Measurements from ENCODE around the gene SNRPB. TPM values are rescaled to one million over a fixed set of nuclear protein-coding genes. Genes with fewer than 3 reads are reported as not detected.
"Not testable (repeated sequence)": the region's sequence is repeated elsewhere in the genome, so short reads cannot be mapped to it uniquely, and the experiment has no call there.

The SNRPB gene
- 924 and 967 TPM in 2 replicates for total RNA-seq (2014; rRNA removed; shearing (Covaris generic))

DNA sequence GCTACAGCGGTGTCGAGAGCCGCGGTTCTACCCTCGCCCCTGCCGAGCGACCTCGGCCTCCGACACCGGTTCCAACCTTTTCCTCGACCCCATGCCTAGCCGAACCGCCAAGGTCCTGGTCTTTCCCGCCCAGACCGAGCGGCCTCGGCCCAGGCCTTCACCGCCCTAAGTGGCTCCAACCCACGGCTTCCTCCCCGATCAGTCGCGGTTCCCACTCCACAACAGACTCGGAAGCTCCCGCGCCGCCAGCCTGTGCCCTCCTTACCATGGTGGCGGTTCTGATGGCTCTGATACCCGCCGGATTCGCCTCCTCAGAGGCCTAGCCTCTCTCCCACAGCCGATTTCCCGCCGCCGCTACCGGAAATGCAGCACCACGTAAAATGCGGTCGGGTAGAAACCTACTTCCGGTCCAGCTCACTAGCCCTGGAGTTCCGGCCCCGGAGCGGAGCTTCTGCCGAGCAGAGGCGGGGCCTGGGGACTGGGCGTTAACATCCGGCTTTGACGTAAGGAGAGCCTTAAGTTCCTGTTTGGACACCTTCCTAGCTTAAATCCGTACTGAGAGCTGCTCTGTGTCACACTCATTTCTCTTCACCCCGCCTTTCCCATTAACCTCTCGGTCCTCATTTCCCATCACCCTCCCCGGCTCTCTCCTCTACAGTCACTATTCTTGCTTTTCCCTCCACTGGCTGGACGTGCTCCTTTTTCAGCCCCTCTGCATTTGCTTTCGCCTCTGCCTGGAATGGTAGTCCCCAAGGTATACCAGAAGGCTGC lies at the start of gene SNRPB:
Gene SNRPB, minus strand, starts transcription at position 367 of the 771 bp plus-strand sequence. Its CDS starts 99 bp downstream, at position 268.
- DNase-seq (ENCODE audit: low read depth) = peak; percentile 98

DNA sequence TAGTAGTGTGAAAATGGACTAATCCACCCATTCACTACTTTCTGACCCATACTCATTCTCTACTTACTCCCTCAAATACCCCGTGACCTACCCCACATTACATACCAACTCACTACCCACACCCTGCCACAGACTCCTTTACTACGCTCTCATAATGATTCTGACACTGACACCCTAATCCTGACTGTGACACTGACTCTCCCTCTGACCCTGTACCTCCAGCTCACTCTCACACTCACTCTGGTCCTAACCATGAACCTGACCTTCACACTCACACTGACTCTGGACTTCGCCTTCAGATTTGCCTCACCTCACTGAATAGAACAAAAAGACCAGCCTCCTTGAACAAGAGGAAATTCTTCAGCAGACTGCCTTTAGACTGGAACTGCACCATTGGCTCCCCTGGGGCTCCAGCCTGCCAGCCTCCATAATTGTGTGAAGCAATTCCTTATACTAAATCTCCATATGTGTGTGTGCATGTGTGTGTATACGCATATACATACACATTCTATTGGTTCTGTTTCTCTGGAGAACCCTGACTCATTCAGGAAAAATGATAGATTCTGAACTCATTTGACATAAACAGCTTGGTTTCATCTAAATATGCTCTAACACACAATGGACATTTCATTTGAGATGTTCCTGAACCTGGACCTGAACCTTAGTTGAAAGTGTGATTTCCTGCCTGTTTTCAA lies 48.7 kb upstream of the SNRPB start:
- DNase-seq (ENCODE audit: low read depth) = no peak

DNA sequence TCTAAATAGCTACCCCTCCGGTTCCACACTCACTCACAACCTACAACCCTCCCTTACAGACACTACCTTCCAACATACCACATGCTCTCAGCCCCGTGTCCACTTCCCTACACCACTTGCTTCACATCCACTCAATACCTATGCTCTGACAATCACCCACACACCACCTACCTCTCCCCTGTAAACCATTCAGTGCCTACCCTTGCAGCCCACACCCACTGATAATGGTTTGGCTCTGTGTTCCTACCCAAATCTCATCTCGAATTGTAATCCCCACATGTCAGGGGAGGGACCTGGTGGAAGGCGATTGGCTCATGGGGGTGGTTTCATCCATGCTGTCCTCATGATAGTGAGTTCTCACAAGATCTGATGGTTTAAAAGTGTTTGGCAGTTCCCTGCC lies 48.0 kb upstream of the SNRPB start:
- no peak for DNase-seq (ENCODE audit: low read depth)

DNA sequence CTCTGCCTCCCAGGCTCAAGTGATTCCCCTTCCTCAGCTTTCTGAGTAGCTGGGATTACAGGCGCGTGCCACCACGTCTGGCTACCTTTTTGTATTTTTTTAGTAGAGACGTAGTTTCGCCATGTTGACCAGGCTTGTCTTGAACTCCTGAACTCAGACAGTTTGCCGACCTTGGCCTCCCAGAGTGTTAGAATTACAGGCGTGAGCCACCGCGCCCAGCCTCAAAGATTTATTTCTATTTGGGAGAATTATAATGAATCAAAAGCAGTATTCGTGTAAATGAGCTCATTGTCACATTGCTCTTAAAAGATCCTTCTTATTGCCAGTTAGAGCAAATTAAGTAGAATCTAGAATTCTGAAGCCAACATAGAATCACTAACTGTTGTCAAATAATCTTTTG lies 47.5 kb upstream of the SNRPB start:
- no peak for DNase-seq (ENCODE audit: low read depth)

DNA sequence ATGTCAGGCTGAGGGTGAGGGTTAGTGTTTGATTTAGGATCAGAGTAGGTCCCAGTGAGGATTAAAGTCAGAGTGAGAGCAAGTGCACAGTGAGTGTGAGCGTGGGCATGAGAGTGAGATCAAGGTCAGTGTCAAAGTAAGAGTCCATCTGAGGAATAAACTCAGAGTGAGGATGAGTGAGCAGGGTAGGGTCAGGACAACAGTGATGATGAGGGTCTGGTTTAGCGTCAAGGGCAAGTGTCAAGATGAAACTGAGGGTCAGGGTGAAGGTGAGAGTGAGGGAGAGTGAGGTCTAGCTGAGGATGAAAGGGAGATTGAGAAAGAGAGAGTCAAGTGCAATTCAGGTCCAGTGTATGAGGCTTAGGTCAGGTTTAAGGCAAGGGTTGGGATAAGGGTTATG lies 45.8 kb upstream of the SNRPB start:
- DNase-seq (ENCODE audit: low read depth) = no peak

DNA sequence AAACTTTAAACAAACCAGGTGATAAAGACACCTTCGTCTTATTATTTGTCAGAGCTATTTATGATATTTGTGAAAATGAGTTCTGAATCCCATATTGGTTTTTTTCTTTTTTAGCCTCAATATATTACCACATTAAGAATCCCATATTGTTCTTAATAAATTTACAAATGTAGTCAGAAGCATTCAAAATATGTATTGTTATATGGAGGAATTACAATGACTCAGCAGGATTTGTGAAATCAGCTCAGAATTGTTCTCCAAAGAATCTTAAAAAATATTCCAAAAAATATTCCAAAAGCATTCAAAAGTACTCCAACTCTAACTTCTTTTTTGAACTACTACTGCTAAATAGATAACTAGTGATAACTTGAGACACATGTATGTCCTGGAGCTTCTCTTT lies 44.6 kb upstream of the SNRPB start:
- no peak for DNase-seq (ENCODE audit: low read depth)

DNA sequence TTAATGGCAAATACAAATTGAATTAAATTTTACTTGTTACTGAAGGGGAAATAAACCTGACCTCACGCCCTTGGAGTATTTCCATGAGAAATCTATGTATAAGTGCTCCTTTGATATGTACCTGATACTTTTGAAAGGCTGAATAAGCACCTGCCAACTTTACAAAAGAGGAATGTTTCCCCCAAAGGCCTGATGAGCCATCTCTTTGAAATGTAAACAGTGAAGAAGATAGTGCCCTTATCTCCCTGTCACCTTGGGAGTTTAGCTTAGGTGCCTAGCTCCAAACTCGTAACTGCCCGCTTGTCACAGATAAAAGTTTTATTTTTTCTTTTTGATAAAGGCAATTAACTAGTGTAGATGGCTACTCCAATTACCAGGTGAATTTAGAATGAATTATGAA lies 39.2 kb upstream of the SNRPB start:
- no peak for DNase-seq (ENCODE audit: low read depth)

DNA sequence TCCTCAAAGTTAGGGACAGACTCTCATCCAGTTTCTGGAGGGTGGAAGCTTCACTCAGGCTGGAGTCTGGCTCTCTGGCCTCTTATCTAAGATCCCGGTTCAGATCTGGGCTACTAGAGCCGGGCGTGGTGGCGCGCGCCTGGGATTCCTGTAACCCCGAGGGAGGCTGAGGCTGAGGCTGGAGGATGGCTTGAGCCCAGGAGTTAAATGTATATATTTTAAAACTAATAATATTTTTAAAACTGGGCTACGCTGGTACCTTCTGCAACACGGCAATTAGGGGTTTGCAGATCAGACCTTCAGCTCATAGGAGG lies 38.8 kb upstream of the SNRPB start:
- DNase-seq (ENCODE audit: low read depth) = no peak

DNA sequence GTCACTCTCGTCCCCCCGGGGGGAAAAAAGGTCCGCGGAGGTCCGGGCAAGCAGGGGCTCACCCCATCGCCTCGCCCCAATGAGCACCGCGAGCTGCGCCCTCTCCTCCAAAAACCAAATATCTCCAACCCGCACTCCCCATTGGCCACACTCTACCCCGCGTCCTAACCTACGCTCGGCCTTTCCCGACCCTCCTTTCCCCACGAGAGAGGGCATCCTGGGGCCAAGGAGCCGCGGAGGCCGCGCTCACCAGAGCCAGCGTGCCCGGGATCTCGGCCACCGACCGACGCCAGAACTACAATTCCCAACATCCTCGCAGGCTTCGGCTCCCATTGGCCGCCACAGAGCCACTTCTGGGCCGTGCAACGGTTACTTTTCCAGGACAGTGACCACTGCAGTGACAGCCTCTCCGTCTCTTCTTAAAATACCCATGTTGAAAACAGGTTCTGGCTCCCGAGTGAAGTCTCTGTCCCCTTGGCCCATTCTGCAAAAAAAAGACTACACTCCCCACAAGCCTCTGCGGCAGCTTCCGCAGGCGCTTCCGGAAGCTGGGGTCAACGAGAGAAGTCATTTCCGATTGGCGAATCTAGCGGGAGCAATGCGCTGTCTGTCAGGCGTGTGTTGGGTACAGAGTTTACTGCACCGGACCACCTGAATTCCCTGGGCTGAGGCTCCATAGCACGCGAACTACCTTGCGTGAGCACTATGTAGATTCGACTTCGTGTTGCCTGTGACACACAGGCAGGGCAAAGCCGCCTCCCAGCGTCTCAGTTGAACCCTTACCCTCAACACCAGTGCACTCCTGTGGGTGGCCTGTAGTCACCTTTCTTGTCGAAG lies 38.3 kb upstream of the SNRPB start, which contains the start of gene ZNF343:
Gene ZNF343, minus strand, starts transcription at position 285 of the 837 bp plus-strand sequence. CDS start 15,020 bp downstream, outside the sequence.
- DNase-seq (ENCODE audit: low read depth) = peak; percentile 84

DNA sequence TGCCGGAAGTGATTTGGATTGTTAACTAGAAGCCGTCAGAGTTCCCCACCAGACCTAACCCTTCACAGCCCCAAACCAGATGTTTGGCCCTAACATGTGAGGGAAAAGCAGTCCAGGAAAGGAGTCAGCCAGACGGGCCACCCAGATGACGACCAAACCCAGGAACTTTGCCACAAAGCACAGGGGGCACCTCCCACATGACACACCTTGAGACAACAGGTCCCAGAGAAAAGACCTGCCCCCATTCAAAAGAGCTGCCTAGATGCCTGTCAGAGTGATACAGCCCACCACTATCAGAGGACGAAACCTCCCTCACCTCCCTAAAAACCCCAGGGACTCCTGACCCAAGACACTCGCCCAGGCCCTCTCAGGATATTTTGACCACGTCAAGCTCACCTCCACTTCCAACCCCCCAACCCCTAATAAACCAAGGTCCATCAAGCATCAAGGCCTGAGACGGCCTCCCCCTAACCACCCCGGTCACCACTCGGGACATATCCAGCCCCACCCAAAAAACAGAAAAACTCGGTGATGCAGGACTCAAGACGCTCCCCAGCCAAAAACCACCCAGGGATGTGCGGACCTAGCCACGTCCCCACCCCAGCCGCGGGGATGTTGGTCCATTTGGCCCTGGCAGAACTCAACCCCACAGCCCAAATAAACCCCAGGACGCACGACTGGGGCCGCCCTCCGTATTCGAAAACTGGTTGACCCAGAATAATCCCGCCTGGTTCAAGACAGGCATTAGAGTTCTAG lies 37.5 kb upstream of the SNRPB start:
- peak; percentile 43 for DNase-seq (ENCODE audit: low read depth)

DNA sequence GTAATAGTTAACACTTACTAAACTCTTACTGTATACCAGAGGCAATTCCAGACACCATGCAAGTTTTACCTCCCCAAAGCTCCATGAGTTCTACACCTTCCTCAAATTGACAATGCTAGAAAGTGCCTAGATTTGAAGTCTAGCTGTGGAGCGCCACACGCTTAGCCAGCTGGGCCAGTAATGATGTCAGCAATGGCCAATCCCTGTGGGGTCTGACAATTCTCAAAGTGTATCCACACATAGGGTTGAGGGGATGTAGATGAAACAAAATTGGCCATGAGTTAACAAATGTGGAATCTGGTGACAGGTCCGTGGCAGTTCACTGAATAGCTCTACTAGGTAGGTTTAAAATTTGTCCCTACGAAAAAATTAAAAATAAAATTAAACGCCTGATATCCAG lies 36.9 kb upstream of the SNRPB start:
- peak; percentile 12 for DNase-seq (ENCODE audit: low read depth)

DNA sequence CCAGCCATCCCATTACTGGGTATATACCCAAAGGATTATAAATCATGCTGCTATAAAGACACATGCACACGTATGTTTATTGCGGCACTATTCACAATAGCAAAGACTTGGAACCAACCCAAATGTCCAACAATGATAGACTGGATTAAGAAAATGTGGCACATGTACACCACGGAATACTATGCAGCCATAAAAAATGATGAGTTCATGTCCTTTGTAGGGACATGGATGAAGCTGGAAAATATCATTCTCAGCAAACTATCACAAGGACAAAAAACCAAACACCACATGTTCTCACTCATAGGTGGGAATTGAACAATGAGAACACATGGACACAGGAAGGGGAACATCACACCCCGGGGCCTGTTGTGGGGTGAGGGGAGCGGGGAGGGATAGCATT lies 35.8 kb upstream of the SNRPB start:
- not testable (repeated sequence) for DNase-seq (ENCODE audit: low read depth)

DNA sequence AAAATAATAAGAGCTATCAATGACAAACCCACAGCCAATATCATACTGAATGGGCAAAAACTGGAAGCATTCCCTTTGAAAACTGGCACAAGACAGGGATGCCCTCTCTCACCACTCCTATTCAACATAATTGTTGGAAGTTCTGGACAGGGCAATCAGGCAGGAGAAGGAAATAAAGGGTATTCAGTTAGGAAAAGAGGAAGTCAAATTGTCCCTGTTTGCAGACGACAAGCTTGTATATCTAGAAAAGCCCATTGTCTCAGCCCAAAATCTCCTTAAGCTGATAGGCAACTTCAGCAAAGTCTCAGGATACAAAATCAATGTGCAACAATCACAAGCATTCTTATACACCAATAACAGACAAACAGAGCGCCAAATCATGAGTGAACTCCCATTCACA lies 34.2 kb upstream of the SNRPB start:
- not testable (repeated sequence) for DNase-seq (ENCODE audit: low read depth)

DNA sequence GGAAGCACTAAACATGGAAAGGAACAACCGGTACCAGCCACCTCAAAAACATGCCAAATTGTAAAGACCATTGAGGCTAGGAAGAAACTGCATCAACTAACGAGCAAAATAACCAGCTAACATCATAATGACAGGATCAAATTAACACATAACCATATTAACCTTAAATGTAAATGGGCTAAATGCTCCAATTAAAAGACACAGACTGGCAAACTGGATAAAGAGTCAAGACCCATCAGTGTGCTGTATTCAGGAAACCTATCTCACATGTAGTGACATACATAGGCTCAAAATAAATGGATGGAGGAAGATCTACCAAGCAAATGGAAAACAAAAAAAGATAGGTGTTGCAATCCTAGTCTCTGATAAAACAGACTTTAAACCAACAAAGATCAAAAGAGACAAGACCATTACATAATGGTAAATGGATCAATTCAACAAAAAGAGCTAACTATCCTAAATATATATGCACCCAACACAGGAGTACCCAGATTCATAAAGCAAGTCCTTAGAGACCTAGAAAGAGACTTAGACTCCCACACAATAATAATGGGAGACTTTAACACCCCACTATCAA lies 32.3 kb upstream of the SNRPB start:
- DNase-seq (ENCODE audit: low read depth) = not testable (repeated sequence)

DNA sequence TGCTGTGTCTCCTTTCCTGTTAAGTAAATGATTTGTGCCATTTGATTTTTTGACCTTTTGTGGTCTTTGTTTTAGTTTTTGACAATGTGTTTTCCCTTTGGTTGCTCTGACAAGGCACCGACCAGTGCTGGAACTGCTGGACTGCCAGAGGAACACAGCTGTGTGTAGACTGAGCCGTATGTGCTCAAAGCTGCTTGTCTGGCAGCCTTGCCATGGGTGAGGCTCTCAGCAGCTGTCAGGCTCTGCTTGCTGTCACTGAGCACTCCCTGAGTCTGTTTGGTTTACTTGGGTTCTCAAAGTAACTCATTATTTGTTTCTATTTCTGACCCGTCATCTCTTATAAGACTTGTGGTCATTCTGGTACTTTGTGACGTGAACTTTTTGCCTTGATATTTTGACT lies 15.1 kb upstream of the SNRPB start:
- DNase-seq (ENCODE audit: low read depth) = no peak

DNA sequence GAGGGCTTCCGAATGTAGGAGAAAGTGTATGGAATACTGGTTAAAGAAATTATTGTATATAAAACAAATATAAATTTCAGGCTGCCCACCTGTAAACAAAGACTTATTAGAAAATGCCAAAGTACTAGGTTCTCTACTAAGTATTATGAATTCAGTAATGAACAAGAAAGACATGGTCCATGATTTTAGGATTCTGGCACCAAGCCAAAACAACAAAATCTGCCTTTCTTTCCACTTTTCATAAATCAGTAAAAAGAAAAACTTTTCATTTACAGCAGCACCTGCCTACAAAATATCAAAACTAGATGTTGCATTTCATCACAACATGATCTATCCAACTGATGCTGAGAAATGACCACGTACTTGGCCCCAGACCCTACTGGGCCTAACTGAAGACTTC lies 14.5 kb upstream of the SNRPB start:
- DNase-seq (ENCODE audit: low read depth) = no peak

DNA sequence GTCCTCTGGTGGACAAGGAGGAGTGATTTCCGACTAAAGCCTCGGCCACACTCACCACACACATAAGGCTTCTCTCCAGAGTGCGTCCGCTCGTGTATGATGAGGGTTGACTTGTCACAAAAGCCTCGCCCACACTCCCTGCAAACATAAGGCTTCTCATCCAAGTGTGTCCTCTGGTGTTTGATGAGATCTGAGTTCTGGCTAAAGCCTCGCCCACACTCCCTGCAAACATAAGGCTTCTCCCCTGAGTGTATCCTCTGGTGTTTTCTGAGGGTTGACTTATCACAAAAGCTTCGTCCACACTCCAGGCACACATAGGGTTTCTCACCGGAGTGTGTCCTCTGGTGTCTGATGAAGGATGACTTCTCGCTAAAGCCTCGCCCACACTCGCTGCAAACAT lies 12.9 kb upstream of the SNRPB start:
- DNase-seq (ENCODE audit: low read depth) = no peak

DNA sequence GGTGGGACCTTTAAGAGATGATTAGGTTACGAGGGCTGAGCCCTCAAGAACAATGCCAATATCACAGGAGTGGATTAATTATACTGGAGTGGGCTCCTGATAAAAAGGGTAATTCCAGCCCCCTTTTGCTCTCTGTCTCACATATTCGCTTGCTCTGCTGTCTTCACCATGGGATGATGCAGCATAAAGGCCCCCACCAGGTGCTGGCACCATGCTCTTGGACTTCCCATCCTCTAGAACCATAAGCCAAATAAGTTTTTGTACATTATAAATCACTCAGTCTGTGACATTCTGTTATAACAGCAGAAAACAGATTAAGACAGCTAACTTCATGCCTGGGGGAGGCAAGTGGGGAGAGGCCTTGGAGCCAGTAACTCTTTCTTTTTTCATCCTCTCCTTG lies 9.8 kb upstream of the SNRPB start:
- no peak for DNase-seq (ENCODE audit: low read depth)

DNA sequence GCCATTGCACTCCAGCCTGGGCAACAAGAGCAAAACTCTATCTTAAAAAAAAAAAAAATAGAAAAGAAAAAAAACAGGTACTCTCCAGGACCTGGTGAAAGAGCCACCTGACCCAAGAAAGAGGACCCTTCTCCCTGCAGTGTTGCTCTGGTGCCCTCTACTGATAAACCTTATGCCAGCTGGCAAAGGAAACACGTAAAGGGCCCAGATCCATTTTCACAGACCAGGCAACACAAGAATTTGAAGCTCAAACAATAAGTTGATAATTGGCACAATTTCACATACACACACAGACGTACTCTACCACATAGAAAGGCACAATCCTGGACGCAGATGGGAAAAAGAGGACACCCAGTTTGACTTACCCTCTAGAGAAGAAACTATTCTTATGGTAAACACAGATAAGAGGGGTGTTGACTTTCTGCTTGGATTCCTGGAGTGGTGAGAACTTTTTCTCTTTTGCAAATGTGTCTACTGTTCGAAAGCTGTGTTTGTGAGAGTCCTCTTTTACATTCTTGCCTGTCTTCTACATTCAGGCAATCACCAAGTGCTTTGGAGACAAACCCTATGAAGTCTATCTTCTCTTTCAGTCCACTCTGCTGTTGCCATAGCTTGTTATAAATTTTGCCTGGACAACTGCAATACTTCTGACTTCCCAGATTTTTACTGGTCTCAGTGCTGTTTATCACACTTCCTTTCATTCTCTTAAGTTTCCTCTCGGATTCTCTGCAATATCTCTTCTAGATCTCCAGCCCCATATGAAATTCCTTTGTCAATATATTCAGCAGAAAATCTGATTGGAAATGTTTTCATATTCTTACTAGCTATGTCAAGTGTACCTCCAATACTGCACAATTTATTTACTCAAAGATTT lies 6.4 kb upstream of the SNRPB start:
- DNase-seq (ENCODE audit: low read depth) = no peak
